HG02763 (cell line): ENCODE results near the gene HLA-DMB.

Source experiments
- ATAC-seq: cut with Tn5 transposase; IDR thresholded peaks from one replicate; pipeline ENCODE4 v1.9.1; 2021; ENCODE audit warnings: mild to moderate bottlenecking, moderate library complexity; ENCODE audit not compliant: unreplicated experiment

Gene HLA-DMB

GRCh38 chr6:32940656-32941213 lies at the start of gene HLA-DMB:
Gene HLA-DMB (minus strand): TSS chr6:32941028. CDS start chr6:32940807, 221 bp downstream.
- ATAC-seq = peak; percentile 52

GRCh38 chr6:32989368-32989767 lies 48.5 kb upstream of the HLA-DMB start:
- no peak for ATAC-seq

- ATAC-seq = peak; percentile 42
Observed at GRCh38 chr6:32984622-32985389, 44.0 kb upstream of the HLA-DMB start.

GRCh38 chr6:32983964-32984621 lies 43.3 kb upstream of the HLA-DMB start:
- no peak for ATAC-seq

- ATAC-seq = no peak
Observed at GRCh38 chr6:32983493-32983848, 42.6 kb upstream of the HLA-DMB start.

GRCh38 chr6:32982702-32983492 lies 42.1 kb upstream of the HLA-DMB start:
- ATAC-seq = no peak

- no peak for ATAC-seq
Observed at GRCh38 chr6:32982084-32982701, 41.4 kb upstream of the HLA-DMB start.

GRCh38 chr6:32980488-32981038 lies 39.7 kb upstream of the HLA-DMB start:
- no peak for ATAC-seq

- no peak for ATAC-seq
Observed at GRCh38 chr6:32979720-32980487, 39.1 kb upstream of the HLA-DMB start.

GRCh38 chr6:32977953-32978324 lies 37.1 kb upstream of the HLA-DMB start:
- no peak for ATAC-seq

- ATAC-seq = no peak
Observed at GRCh38 chr6:32977272-32977952, 36.6 kb upstream of the HLA-DMB start.

- no peak for ATAC-seq
Observed at GRCh38 chr6:32976334-32977069, 35.7 kb upstream of the HLA-DMB start.

- ATAC-seq = no peak
Observed at GRCh38 chr6:32975886-32976285, 35.1 kb upstream of the HLA-DMB start.

GRCh38 chr6:32974541-32975308 lies 33.9 kb upstream of the HLA-DMB start:
- ATAC-seq = no peak

GRCh38 chr6:32974016-32974333 lies 33.1 kb upstream of the HLA-DMB start:
- ATAC-seq = no peak

- no peak for ATAC-seq
Observed at GRCh38 chr6:32973144-32974015, 32.6 kb upstream of the HLA-DMB start.
